ENCODE data around the gene ST7L. TPM values are rescaled to one million over a fixed set of nuclear protein-coding genes. Genes with fewer than 3 reads are reported as not detected.

The ST7L gene
- total and polyA plus RNA-seq, 10 of the 15 experiments (the other 5 are each of a cell fraction or from before 2014, with no cell fraction given), result 3.6 to 13.7 (median 8.9) TPM

GRCh38 chr1:112618114-112618720 is 724 bp downstream of the ST7L start (continued):
- TF ChIP-seq MTA3 (IDR thresholded peaks at IDR 0.05; ENCODE audit: borderline replicate concordance, low read length) (0 out of 2 replicates have a peak, but pooled peaks have one; percentile 11), PML (IDR thresholded peaks at IDR 0.05; ENCODE audit: low read length) (peak; percentile 34; the same call in 1 of the 2 replicates), JUNB (IDR thresholded peaks at IDR 0.05) (no peak), BCL11A (IDR thresholded peaks at IDR 0.05; ENCODE audit: low read depth, low read length) (no peak), ZNF274 (IDR thresholded peaks at IDR 0.05; ENCODE audit: insufficient read depth, insufficient read length) (no peak), SP1 (IDR thresholded peaks at IDR 0.05; ENCODE audit: low read depth, low read length) (no peak), STAT1 (conservative IDR thresholded peaks at IDR 0.05) (no peak), RCOR1 (conservative IDR thresholded peaks at IDR 0.05; ENCODE audit: low read depth, low read length) (no peak), SIN3A (IDR thresholded peaks at IDR 0.05; ENCODE audit: low read depth, low read length) (0 out of 2 replicates have a peak, but pooled peaks have one; percentile 48), DPF2 (IDR thresholded peaks at IDR 0.05) (no peak), GATAD2B (conservative IDR thresholded peaks at IDR 0.05; ENCODE audit: low read depth) (no peak), FOXM1 (IDR thresholded peaks at IDR 0.05; ENCODE audit: low read depth, low read length) (peak; percentile 37; the same call in 1 of the 2 replicates), RAD51 (IDR thresholded peaks at IDR 0.05) (peak; percentile 7; the same call in 1 of the 2 replicates), IRF4 (IDR thresholded peaks at IDR 0.05; ENCODE audit: low read depth, low read length) (no peak), YY1 (IDR thresholded peaks at IDR 0.05; ENCODE audit: low read depth, low read length) (no peak), FOS (IDR thresholded peaks at IDR 0.05; ENCODE audit: borderline replicate concordance, extremely low read depth, insufficient read length) (no peak), NFYB (IDR thresholded peaks at IDR 0.05; ENCODE audit: insufficient read depth, low read depth, low read length) (no peak), HCFC1 (IDR thresholded peaks at IDR 0.05; ENCODE audit: low read length) (no peak), ESRRA (IDR thresholded peaks at IDR 0.05; ENCODE audit: low read length) (no peak), TARDBP (IDR thresholded peaks at IDR 0.05; ENCODE audit: borderline replicate concordance) (no peak), SMC3 (IDR thresholded peaks at IDR 0.05; ENCODE audit: borderline replicate concordance, low read length) (no peak), ATF2 (IDR thresholded peaks at IDR 0.05; ENCODE audit: low read length) (0 out of 2 replicates have a peak, but pooled peaks have one; percentile 40), RUNX3 (IDR thresholded peaks at IDR 0.05; ENCODE audit: low read length) (0 out of 2 replicates have a peak, but pooled peaks have one; percentile 33), HDAC6 (IDR thresholded peaks at IDR 0.05; ENCODE audit: unreplicated experiment) (no peak), ZNF207 (IDR thresholded peaks at IDR 0.05; ENCODE audit: borderline replicate concordance) (no peak)
- TF ChIP-seq, protein P1, sequence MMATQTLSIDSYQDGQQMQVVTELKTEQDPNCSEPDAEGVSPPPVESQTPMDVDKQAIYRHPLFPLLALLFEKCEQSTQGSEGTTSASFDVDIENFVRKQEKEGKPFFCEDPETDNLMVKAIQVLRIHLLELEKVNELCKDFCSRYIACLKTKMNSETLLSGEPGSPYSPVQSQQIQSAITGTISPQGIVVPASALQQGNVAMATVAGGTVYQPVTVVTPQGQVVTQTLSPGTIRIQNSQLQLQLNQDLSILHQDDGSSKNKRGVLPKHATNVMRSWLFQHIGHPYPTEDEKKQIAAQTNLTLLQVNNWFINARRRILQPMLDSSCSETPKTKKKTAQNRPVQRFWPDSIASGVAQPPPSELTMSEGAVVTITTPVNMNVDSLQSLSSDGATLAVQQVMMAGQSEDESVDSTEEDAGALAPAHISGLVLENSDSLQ (IDR thresholded peaks at IDR 0.05), result no peak
- TF ChIP-seq, protein P2, sequence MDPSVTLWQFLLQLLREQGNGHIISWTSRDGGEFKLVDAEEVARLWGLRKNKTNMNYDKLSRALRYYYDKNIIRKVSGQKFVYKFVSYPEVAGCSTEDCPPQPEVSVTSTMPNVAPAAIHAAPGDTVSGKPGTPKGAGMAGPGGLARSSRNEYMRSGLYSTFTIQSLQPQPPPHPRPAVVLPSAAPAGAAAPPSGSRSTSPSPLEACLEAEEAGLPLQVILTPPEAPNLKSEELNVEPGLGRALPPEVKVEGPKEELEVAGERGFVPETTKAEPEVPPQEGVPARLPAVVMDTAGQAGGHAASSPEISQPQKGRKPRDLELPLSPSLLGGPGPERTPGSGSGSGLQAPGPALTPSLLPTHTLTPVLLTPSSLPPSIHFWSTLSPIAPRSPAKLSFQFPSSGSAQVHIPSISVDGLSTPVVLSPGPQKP (IDR thresholded peaks at IDR 0.05; ENCODE audit: low read depth, low read length), result no peak
- TF ChIP-seq, protein P3, sequence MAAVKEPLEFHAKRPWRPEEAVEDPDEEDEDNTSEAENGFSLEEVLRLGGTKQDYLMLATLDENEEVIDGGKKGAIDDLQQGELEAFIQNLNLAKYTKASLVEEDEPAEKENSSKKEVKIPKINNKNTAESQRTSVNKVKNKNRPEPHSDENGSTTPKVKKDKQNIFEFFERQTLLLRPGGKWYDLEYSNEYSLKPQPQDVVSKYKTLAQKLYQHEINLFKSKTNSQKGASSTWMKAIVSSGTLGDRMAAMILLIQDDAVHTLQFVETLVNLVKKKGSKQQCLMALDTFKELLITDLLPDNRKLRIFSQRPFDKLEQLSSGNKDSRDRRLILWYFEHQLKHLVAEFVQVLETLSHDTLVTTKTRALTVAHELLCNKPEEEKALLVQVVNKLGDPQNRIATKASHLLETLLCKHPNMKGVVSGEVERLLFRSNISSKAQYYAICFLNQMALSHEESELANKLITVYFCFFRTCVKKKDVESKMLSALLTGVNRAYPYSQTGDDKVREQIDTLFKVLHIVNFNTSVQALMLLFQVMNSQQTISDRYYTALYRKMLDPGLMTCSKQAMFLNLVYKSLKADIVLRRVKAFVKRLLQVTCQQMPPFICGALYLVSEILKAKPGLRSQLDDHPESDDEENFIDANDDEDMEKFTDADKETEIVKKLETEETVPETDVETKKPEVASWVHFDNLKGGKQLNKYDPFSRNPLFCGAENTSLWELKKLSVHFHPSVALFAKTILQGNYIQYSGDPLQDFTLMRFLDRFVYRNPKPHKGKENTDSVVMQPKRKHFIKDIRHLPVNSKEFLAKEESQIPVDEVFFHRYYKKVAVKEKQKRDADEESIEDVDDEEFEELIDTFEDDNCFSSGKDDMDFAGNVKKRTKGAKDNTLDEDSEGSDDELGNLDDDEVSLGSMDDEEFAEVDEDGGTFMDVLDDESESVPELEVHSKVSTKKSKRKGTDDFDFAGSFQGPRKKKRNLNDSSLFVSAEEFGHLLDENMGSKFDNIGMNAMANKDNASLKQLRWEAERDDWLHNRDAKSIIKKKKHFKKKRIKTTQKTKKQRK (IDR thresholded peaks at IDR 0.05; ENCODE audit: low read depth, low read length), result no peak

All from GM12878 (cell line).